Measurements from ENCODE around the gene NHLRC2. TPM values are rescaled to one million over a fixed set of nuclear protein-coding genes. Genes with fewer than 3 reads are reported as not detected.

NHLRC2 gene
- polyA plus RNA-seq, 3 donors = 2.8 to 6.9 (median 5.3) TPM

GRCh38 chr10:113930482-113931057 lies 76.1 kb downstream of the NHLRC2 start:
- no peak overlapping the region for H2AFZ ChIP-seq (ENCODE audit: insufficient read depth, low read depth, low read length, poor library complexity, severe bottlenecking)
- H3K36me3 Mint-ChIP-seq = peaks cover 0 to 1% of the 10 kb centered on the region in 2 donors
- no peak overlapping the region for H3K9ac ChIP-seq (ENCODE audit: insufficient read depth, low read length, poor library complexity, severe bottlenecking)
- H3K4me1 ChIP-seq (ENCODE audit: control insufficient read depth in 1 of 2, insufficient read depth in 2 of 2, low read length in 2 of 2) = no peaks in the 10 kb centered on the region
- H3K9me3 ChIP-seq (replicated peaks in 1 of 2; ENCODE audit: control insufficient read depth in 1 of 2, insufficient read depth in 1 of 2, low read length in 2 of 2) = peaks cover 0 to 8% of the 10 kb centered on the region in 2 donors
- DNase-seq = no peak
- intact Hi-C loops (cut with micrococcal nuclease) = no loop called here
- H3K27me3 Mint-ChIP-seq (ENCODE audit: low read depth in 3 of 3) = peaks cover 1 to 3% (median 2%) of the 10 kb centered on the region in 3 donors
- H3K4me3 ChIP-seq (replicated peaks in 1 of 3; ENCODE audit: low read depth in 2 of 3, low read length in 3 of 3) = no peak overlapping the region
- no peak overlapping the region for H3K4me2 ChIP-seq (replicated peaks; ENCODE audit: extremely low read depth, low read length, poor library complexity, severe bottlenecking)
- peaks cover 9% of the 10 kb centered on the region for H3K4me1 Mint-ChIP-seq
- H3K9me3 Mint-ChIP-seq = peaks cover 0 to 19% (median 5%) of the 10 kb centered on the region in 7 donors
- no peak overlapping the region for H3K4me3 Mint-ChIP-seq
- no peaks in the 10 kb centered on the region for H3K79me2 ChIP-seq (ENCODE audit: insufficient read depth, low read length)
- H3K27ac Mint-ChIP-seq = no peak overlapping the region
- H4K20me1 ChIP-seq (ENCODE audit: insufficient read depth, low read length) = no peaks in the 10 kb centered on the region
- WGBS (ENCODE audit: insufficient coverage) = no CpG with 5 or more reads among the region's 3 CpGs
- H3K27me3 ChIP-seq (ENCODE audit: control insufficient read depth in 2 of 2, insufficient read depth in 2 of 2, low read length in 2 of 2) = no peaks in the 10 kb centered on the region
- H3K27ac ChIP-seq (ENCODE audit: low read depth in 1 of 2, low read length in 2 of 2) = no peak overlapping the region
- no peaks in the 10 kb centered on the region for H3K36me3 ChIP-seq (replicated peaks in 1 of 2; ENCODE audit: control insufficient read depth in 1 of 2, insufficient read depth in 2 of 2, low read length in 2 of 2)
- TF ChIP-seq CTCF (IDR thresholded peaks at IDR 0.05) = no peak

- H2AFZ ChIP-seq (ENCODE audit: insufficient read depth, low read depth, low read length, poor library complexity, severe bottlenecking) = no peak overlapping the region
- Mint-ChIP-seq H3K4me1 (peaks cover 9% of the 10 kb centered on the region), H3K9me3 (peaks cover 0 to 12% (median 3%) of the 10 kb centered on the region in 7 donors), H3K4me3 (no peak overlapping the region), H3K27me3 (ENCODE audit: low read depth in 3 of 3) (peaks cover 2 to 5% (median 3%) of the 10 kb centered on the region in 3 donors), H3K36me3 (peaks cover 0 to 1% of the 10 kb centered on the region in 2 donors), H3K27ac (no peak overlapping the region)
- TF ChIP-seq CTCF (IDR thresholded peaks at IDR 0.05) = no peak
- no peak overlapping the region for H3K4me2 ChIP-seq (replicated peaks; ENCODE audit: extremely low read depth, low read length, poor library complexity, severe bottlenecking)
- WGBS (ENCODE audit: insufficient coverage) = 91% methylated on average over 1 of the region's 1 CpG
- intact Hi-C loops (cut with micrococcal nuclease) = no loop called here
- no peaks in the 10 kb centered on the region for H3K79me2 ChIP-seq (ENCODE audit: insufficient read depth, low read length)
- no peaks in the 10 kb centered on the region for H4K20me1 ChIP-seq (ENCODE audit: insufficient read depth, low read length)
- no peak overlapping the region for H3K9ac ChIP-seq (ENCODE audit: insufficient read depth, low read length, poor library complexity, severe bottlenecking)
- H3K27ac ChIP-seq (ENCODE audit: low read depth in 1 of 2, low read length in 2 of 2) = no peak overlapping the region
- H3K4me3 ChIP-seq (replicated peaks in 1 of 3; ENCODE audit: low read depth in 2 of 3, low read length in 3 of 3) = no peak overlapping the region
- no peak for DNase-seq
- no peaks in the 10 kb centered on the region for H3K36me3 ChIP-seq (replicated peaks in 1 of 2; ENCODE audit: control insufficient read depth in 1 of 2, insufficient read depth in 2 of 2, low read length in 2 of 2)
- H3K4me1 ChIP-seq (ENCODE audit: control insufficient read depth in 1 of 2, insufficient read depth in 2 of 2, low read length in 2 of 2) = no peaks in the 10 kb centered on the region
- H3K9me3 ChIP-seq (replicated peaks in 1 of 2; ENCODE audit: control insufficient read depth in 1 of 2, insufficient read depth in 1 of 2, low read length in 2 of 2) = no peaks in the 10 kb centered on the region
- H3K27me3 ChIP-seq (ENCODE audit: control insufficient read depth in 2 of 2, insufficient read depth in 2 of 2, low read length in 2 of 2) = no peaks in the 10 kb centered on the region
Measured at GRCh38 chr10:113932854-113933253, 78.4 kb downstream of the NHLRC2 start.

All from CD14-positive monocyte (primary cell).